Brain microvascular endothelial cell (primary cell): ENCODE measurements around the gene KDM1A.
A peak's percentile ranks its signal among the peaks of the same experiment; 100 is the strongest.

Source experiments
- DNase-seq: peaks from one replicate; pipeline ENCODE4 v3.0.0-alpha.2; 2020
- H3K27ac ChIP-seq: fragments of 250-450 bp; sonication (Bioruptor Pico); 2 replicates; pipeline ENCODE4 v1.5.1; 2020; ENCODE audit warnings: mild to moderate bottlenecking, moderate library complexity
- H3K27me3 ChIP-seq: fragments of 250-450 bp; sonication (Bioruptor Pico); replicated peaks from 2 replicates; pipeline ENCODE4 v1.5.1; 2020; ENCODE audit warnings: mild to moderate bottlenecking
- H3K36me3 ChIP-seq: fragments of 250-450 bp; sonication (Bioruptor Pico); replicated peaks from 2 replicates; pipeline ENCODE4 v1.5.1; 2020; ENCODE audit warnings: mild to moderate bottlenecking
- H3K4me3 ChIP-seq: 2 replicates; pipeline ENCODE4 v1.5.1; 2011; ENCODE audit warnings: low read depth, mild to moderate bottlenecking, control low read depth, low read length, moderate library complexity
- CTCF ChIP-seq: IDR thresholded peaks from 2 replicates; pipeline ENCODE4 v1.5.1; 2011; ENCODE audit warnings: low read depth, mild to moderate bottlenecking, moderate library complexity, low read length, control low read depth, inconsistent platforms; ENCODE audit errors: missing control alignments
- in situ Hi-C: cut with HindIII; loops from 2 replicates; pipeline ENCODE4 v1.10.0; 2017; ENCODE audit warnings: low sequenced_read_pairs, low pct_ligation_motif_present

The KDM1A gene

GRCh38 chr1:23100074-23100748 is 80.9 kb downstream of the KDM1A start:
- DNase-seq = peak; percentile 96
- no peaks in the 10 kb centered on the region for H3K36me3 ChIP-seq
- in situ Hi-C loops = no loop called here
- peak overlapping the region; percentile 86 for H3K27ac ChIP-seq
- TF ChIP-seq CTCF = no peak
- H3K4me3 ChIP-seq = no peak overlapping the region
- H3K27me3 ChIP-seq = no peaks in the 10 kb centered on the region

DNA sequence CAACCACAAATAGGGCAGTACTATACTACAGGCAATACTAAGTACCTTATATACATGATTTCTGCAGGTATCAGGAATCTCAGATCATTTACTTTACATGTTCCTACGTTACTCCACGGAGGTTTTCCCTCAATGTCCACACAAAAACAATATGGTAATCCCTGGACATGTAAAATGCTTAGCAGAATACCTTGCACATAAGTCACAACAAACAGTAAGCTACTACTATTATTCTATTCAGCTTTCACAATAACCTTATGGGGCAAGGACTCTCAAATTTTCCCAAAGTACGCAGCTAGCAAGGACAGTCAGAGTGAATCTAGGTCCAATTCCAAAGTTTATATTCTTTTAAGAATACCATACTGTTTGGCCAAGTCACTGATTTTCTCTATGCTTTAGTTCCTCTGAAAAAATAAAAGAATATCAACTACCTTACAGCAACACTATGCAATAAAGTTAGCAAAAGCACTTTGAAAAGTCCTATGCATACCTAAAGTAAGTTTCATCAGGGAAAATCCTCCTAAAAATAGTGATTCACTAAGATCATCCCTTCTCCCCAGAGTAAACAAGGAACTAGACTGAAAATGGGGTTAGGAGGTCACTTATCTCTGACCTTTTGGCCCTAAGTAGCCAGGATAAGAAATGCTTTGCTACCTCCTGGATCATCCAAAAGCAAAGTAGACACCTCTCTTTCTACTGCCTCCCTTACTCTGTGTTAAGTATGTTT is 82.0 kb downstream of the KDM1A start:
- Histone ChIP-seq H3K4me3 (no peak overlapping the region), H3K36me3 (peaks cover 2% of the 10 kb centered on the region), H3K27me3 (no peaks in the 10 kb centered on the region), H3K27ac (peak overlapping the region; percentile 86)
- no peak for DNase-seq
- in situ Hi-C loops = no loop called here
- TF ChIP-seq CTCF = no peak

DNA sequence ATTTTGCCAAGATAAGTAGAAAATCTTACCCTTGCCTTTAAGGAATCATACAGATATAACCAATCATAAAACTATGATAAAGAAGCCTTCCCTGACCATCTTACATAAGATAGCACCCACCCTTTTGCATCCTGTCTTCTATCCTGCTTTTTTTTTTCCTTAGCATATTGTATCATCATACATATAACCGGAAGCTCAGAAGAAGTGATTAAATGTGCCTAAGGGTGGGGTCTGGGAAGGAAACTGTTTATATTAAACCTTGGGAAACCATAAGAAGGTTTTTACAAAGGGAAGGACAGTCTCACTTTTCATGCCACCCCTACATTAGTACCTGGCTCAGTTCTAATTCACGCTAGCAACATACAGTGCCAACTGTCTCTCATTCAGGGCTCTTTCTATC is 82.6 kb downstream of the KDM1A start:
- Histone ChIP-seq H3K4me3 (no peak overlapping the region), H3K36me3 (peaks cover 7% of the 10 kb centered on the region), H3K27me3 (no peaks in the 10 kb centered on the region), H3K27ac (peak overlapping the region; percentile 86)
- in situ Hi-C loops = no loop called here
- no peak for DNase-seq
- no peak for TF ChIP-seq CTCF

DNA sequence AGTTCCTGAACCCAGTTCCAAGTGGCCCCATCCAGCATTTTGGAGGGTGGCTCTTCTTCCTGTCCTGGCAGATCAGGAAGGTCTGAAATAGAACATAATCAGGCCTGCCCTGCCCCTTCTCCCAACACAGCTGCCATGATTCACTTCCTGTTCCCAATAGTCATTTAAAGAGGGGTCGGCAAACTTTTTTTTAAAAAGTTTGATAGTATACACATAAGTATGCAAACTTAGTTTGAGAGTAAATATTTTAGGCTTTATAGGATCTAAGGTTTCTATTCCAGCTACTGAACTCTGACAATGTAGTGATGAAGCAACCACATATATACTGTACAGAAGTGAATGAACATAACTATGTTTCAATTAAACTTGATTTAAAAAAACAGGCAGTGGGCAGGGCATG is 83.0 kb downstream of the KDM1A start:
- no peak for DNase-seq
- in situ Hi-C loops = no loop called here
- no peak overlapping the region for H3K4me3 ChIP-seq
- H3K27me3 ChIP-seq = no peaks in the 10 kb centered on the region
- no peak for TF ChIP-seq CTCF
- H3K27ac ChIP-seq = peak overlapping the region; percentile 86
- peaks cover 11% of the 10 kb centered on the region for H3K36me3 ChIP-seq

GRCh38 chr1:23103001-23103889 is 84.0 kb downstream of the KDM1A start:
- Histone ChIP-seq H3K4me3 (no peak overlapping the region), H3K27me3 (no peaks in the 10 kb centered on the region), H3K27ac (peak overlapping the region; percentile 86), H3K36me3 (peaks cover 21% of the 10 kb centered on the region)
- in situ Hi-C loops = no loop called here
- DNase-seq = peak; percentile 57
- no peak for TF ChIP-seq CTCF
